ENCODE measurements around the gene TDRD1.

The TDRD1 gene

GRCh38 chr10:114239117-114239993 lies 60.2 kb downstream of the TDRD1 start, which contains the start of gene VWA2:
VWA2 (plus strand) TSS chr10:114239254; CDS start chr10:114248714, 9,460 bp downstream.
- DNase-seq: peak; percentile 75

GRCh38 chr10:114239994-114240345 lies 60.8 kb downstream of the TDRD1 start:
- DNase-seq: no peak

GRCh38 chr10:114242235-114242634 lies 63.1 kb downstream of the TDRD1 start:
- DNase-seq: no peak

- no peak for DNase-seq
Observed at GRCh38 chr10:114243661-114244060, 64.5 kb downstream of the TDRD1 start.

GRCh38 chr10:114244126-114244525 lies 65.0 kb downstream of the TDRD1 start:
- DNase-seq: no peak

GRCh38 chr10:114245121-114245791 lies 66.1 kb downstream of the TDRD1 start:
- no peak for DNase-seq

GRCh38 chr10:114246679-114247305 lies 67.6 kb downstream of the TDRD1 start:
- no peak for DNase-seq

- no peak for DNase-seq
Observed at GRCh38 chr10:114250236-114250635, 71.1 kb downstream of the TDRD1 start.

GRCh38 chr10:114250716-114251115 lies 71.6 kb downstream of the TDRD1 start:
- DNase-seq: no peak

GRCh38 chr10:114252092-114252491 lies 72.9 kb downstream of the TDRD1 start:
- no peak for DNase-seq

- no peak for DNase-seq
Observed at GRCh38 chr10:114252883-114253282, 73.7 kb downstream of the TDRD1 start.

GRCh38 chr10:114255227-114255626 lies 76.1 kb downstream of the TDRD1 start:
- DNase-seq: no peak

- no peak for DNase-seq
Observed at GRCh38 chr10:114256008-114256765, 77.0 kb downstream of the TDRD1 start.

GRCh38 chr10:114256822-114257221 lies 77.7 kb downstream of the TDRD1 start:
- no peak for DNase-seq

GRCh38 chr10:114257498-114257897 lies 78.3 kb downstream of the TDRD1 start:
- DNase-seq: no peak

GRCh38 chr10:114258274-114258840 lies 79.2 kb downstream of the TDRD1 start:
- DNase-seq: no peak

GRCh38 chr10:114259824-114260223 lies 80.7 kb downstream of the TDRD1 start:
- DNase-seq: no peak

GRCh38 chr10:114260366-114260765 lies 81.2 kb downstream of the TDRD1 start:
- DNase-seq: no peak

- no peak for DNase-seq
Observed at GRCh38 chr10:114261076-114261475, 81.9 kb downstream of the TDRD1 start.

GRCh38 chr10:114262496-114262895 lies 83.3 kb downstream of the TDRD1 start:
- no peak for DNase-seq

GRCh38 chr10:114265392-114266053 lies 86.4 kb downstream of the TDRD1 start:
- no peak for DNase-seq

- DNase-seq: no peak
Observed at GRCh38 chr10:114266521-114266920, 87.4 kb downstream of the TDRD1 start.
